HG03571 (cell line): ENCODE measurements around the gene POLR3A.
"Not testable (repeated sequence)": the region's sequence is repeated elsewhere in the genome, so short reads cannot be mapped to it uniquely, and the experiment has no call there.

Experiments
- ATAC-seq: cut with Tn5 transposase; IDR thresholded peaks from one replicate; pipeline ENCODE4 v1.9.1; 2021; ENCODE audit not compliant: unreplicated experiment

The POLR3A gene

DNA sequence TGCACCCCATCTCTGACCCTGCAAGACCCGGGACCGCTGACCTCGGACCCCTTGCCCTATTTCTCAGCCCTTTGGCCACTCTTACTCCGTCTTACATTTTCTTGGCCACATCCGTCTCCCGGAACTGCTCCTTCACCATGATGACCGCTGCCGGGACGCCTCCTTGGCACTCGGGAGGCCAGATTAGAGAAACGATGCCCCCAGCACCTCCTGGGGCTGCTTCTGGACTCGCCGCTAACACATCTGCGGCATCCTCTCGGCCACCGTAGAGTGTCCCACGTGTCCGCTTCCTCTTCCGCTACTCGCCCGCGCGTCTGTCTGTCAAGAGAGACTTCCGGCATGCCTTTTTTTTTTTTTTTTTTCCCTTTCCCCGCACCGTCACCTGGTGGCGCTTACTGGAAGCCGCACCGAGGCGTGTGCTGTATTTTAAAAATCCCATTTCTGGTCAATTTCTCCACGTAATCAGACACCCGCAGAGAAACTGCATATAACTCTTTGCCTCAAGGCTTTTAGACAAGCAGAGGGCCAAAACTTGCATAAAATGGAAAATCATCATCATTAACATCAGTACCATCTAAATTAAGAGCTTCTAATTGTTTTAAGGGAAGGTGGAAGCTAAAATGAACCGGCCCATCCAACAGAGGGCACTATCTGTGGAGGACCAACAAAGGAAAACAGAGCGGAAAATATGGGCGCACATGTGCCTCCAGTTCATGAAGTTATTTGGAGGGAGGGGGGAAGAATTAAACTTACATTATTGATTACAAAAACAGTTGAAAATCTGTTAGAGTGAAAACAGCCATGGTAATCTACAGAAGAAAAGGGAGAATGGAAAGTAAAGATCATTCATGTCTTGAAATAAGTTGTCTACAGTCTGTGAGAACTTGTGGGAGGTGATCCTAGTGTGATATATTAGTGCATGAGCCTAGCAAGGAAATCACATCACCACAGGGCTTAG lies at the start of gene POLR3A:
POLR3A (minus strand) TSS at position 247 of the 958 bp plus-strand sequence; CDS start at position 139, 108 bp downstream.
- ATAC-seq, result peak; percentile 42

DNA sequence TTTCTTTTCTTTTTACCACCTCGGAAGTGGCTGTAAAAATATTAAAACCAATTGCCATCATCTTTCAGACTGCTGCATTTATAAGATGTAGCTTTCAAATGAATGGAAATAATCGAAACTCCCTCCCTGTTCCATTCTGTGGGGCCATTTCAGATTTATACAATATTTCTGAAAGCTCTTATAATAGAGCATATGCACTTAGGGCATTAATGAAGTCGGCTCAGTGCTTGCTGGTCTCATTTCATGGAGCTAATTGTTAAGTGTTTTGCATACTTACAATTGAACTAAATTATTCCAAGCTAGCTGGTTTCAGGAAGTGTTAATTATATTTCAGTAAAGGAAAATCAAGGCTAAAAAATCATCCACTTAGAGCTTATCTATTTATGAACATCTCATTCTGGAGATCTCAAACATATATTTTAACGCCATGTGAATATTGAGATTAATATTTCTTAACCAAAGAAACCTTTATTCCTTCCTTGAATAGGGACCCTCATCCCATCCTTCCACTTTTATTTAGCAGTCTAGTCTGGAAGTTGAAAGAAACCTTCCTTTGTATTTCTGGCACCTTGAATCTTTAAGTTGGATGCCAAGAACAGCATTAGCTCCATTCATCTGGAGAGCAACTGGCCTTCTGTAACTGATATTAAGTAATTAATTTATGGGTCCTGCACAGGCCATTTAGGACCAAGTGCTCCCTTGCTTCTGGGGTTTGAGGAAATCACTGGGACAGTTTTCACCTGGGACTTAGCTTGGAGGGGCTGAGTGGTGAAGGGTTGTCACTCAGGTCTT lies 49.4 kb upstream of the POLR3A start:
- ATAC-seq, result no peak

DNA sequence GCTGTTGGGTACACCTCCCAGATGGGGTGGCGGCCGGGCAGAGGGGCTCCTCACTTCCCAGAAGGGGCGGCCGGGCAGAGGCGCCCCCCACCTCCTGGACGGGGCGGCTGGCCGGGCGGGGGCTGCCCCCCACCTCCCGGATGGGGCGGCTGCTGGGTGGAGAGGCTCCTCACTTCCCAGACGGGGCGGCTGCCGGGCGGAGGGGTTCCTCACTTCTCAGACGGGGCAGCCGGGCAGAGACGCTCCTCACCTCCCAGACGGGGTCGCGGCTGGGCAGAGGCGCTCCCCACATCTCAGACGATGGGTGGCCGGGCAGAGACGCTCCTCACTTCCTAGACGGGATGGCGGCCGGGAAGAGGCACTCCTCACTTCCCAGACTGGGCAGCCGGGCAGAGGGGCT lies 46.5 kb upstream of the POLR3A start:
- ATAC-seq, result not testable (repeated sequence)

DNA sequence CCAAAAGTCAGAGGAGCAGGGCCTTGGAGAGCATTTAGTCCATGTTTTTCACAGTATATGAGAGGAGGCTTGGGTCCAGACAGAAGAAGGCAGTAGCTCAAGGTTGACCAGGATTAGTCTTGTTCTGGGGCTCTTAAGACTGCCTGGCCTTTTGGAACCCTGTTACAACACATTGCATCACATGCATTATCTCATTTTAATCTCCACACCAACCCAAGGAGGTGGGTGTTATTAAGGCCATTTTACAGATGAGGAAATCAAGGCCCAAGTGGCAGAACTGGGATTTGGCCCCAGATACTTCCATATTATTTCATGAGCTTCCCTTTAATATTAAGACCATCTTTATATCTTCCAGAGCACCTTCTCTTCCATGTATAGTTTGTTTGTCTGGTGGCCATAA lies 43.2 kb upstream of the POLR3A start:
- no peak for ATAC-seq

DNA sequence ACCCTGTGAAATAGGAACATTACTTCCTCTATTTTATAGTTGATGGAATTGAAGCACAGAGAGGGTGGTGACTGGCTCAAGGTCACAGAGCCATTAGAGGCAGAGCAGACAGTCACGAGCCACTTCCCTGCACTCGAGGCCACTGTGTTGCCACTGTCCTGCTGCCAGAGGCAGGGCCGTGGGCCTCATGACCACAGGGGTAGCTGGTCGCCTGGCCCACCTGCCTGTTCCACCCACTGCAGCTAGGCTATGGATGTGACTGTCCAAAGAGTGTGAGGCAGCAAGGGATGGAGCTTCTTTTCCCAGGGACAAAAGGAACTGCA lies 42.5 kb upstream of the POLR3A start:
- no peak for ATAC-seq

DNA sequence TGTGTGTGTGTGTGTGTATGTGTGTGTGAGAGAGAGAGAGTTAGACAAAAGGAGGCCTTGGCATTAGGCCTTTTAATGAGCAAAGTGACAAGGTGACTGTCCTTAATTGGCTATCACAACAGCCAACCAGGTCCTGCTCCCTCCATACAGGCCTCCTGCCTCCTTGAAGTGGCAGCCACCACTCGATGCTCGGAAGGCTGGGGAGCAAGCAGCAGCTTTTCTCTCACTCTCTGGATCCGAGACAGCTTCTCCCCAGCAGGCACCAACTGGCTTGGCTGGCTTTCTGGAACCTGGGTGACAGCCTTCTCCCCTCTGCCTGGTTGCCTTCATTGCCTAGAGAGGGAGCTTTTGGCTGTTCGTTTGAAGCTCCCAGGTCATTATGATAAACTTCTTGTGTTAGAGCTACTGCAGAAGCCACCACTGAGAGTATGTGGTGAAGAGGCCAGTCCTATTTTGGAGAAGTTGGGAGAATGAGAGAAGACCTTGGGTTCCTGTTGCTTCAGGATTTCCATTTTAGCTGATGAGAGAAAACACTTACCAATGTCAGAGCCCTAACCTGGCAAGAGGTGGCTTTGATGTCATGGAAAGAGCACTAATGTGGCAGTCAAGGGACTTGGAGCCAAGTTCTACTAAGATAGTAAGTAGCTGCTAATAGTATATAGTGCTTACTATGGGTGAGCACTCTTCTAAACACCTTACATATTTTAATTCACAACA lies 42.0 kb upstream of the POLR3A start:
- ATAC-seq, result no peak

DNA sequence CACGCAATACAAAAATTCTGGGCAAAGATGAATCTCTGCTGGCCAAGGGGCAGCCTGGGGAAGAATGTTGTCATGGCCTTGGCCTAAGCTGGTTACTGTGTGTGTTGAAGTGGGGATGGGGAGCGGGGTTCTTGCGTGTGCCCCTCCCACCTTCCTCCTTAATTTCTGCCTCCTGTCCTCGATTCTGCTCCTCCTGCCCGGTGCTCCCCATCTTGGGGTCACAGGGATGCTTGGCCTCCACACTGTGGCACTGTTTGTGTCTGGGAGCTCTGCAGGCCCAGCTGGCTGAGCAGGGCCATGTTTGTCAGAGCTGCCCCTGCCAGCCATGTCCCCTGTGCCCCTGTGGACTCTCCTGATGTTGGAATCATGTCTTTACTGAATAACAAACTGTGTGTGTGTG lies 41.4 kb upstream of the POLR3A start:
- no peak for ATAC-seq

DNA sequence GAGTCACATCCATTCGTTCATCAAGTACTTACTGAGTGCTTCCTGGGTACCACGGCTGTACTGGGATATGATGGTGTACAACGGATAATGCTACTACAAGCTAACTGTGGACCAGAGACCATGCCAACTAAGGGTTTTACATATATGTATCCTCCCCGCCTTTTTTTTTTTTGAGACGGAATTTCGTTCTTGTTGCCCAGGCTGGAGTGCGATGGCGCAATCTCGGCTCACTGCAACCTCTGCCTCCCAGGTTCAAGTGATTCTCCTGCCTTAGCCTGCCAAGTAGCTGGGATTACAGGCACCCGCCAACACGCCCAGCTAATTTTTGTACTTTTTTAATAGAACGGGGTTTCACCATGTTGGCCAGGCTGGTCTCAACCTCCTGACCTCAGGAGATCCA lies 40.7 kb upstream of the POLR3A start:
- not testable (repeated sequence) for ATAC-seq

DNA sequence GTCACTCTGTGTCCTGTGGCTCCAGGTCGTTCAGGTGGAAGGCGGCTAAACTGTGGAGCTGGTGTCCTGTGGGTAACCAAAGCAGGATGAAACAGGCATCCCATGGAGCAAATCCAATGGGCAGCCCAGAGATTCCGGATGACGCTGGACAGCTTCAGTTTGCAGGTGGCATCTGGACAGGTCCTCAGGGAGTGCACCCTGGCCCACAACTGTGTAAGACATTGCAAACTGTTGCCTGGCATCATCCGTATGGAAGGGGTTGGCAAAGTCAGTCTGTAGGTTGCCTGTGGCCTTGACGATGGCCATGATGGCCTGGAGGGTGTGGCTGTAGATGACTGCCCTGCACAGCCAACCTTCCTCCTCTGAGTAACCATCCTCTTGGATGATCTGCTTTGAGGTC lies 39.8 kb upstream of the POLR3A start:
- ATAC-seq, result no peak

DNA sequence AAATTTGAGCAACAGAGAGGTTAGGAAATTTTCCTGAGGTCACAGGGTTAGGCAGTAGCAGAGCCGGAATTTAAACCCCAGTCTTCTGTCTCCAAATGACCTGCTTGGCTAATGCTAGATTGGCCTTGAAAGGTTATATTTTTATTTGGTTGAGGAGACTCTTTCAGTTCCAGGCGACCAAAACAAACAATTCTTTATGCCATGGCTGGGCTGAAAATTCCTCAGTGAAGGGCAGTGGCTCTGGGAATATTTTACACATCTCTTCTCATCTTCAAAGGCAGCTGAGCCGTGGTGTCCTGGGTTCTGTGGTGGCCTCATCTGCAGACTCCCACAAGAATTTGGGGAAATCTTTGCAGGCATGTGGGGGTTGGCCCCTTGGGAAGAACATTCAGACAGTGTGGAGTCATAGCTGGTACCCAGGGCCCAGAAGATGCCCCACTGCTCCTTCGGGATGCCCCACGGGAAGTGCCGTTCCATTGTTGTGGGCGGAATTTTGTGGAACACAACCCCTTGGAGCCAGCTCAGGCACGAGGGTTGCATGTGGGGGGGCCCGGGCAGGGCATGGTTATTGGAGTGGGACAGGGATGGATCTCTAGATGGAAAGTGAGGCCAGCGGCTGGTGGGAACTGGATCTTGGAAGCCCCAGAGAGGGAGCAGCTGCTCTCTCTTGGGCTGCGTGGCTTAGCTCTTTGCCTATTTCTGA lies 37.6 kb upstream of the POLR3A start:
- no peak for ATAC-seq

DNA sequence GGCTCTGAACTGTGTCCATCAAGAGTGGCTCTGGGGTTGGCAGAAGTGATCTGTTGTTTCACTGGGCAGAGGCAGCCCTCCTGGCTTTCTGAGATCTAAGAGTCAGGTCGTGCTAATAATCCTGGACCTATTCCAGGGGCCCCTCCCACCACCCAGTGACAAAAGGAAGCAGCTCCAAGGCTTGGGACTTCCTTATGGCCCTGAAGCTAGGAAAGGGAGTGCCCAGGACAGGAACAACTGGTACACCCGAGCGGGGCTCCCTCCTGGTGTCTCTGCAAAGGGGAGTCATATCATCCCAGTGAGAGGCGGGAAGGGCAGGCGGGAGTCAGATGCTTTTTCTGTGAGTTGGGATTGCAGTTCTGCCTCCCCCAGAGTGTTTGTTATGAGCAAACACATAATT lies 36.7 kb upstream of the POLR3A start:
- no peak for ATAC-seq

DNA sequence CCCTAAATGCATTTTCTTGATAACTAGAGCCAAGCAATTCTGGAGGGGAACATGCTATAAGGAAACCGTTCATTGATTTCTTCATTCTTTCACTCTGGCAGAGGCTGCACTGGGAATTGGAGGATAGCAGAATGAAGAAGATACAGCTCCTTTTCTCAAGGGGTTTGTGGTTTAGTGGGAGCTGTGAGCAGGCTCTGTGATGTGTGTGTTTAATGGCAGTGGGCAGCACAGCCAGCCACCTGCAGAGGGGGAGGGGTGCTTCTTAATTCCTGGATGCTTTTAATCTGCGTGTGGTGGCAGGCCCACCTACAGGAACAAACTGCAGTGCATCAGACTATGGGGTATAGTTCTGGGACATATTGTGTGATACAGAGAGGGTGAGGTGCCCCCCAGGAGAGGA lies 36.3 kb upstream of the POLR3A start:
- ATAC-seq, result no peak

DNA sequence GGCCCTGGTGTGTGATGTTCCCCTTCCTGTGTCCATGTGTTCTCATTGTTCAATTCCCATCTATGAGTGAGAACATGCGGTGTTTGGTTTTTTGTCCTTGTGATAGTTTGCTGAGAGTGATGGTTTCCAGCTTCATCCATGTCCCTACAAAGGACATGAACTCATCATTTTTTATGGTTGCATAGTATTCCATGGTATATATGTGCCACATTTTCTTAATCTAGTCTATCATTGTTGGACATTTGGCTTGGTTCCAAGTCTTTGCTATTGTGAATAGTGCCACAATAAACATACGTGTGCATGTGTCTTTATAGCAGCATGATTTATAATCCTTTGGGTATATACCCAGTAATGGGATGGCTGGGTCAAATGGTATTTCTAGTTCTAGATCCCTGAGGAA lies 35.6 kb upstream of the POLR3A start:
- ATAC-seq, result not testable (repeated sequence)

DNA sequence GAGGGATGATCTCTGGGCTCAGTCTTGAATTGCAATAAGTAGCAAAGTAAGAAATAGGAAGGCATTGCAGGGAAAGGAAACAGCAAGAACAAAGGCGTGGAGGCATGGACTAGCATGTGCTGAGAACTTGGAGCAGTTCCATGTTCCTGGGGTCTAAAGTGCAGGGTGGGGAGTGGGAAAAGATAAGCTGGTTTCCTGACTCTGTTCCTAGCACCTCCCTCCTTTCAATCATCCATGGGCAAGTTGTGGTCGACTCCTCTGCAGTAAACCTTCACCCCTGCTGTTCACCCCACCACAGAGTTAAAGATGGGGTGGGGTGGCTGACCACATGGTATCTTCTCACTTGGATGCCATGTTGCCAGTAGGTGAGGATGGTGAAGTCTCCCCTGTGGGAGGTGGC lies 33.9 kb upstream of the POLR3A start:
- no peak for ATAC-seq

DNA sequence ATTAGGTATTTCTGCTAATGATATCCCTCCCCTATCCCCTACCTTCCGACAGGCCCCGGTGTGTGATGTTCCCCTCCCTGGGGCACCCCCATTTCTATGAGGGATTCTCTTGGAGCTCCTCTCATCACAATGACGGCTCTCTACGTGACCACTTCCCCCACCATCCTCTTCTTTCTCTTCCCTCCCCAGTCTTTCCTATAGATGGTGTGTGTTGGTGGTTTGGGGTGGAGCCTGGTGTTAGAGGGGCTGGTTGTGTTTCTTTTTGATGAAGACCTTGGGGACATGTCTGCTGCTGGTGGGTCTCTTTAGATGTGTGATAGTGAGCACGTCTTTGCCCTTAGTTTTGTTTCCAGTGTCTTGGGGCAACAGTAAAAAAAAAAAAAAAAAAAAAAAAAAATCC lies 33.0 kb upstream of the POLR3A start:
- ATAC-seq, result no peak

DNA sequence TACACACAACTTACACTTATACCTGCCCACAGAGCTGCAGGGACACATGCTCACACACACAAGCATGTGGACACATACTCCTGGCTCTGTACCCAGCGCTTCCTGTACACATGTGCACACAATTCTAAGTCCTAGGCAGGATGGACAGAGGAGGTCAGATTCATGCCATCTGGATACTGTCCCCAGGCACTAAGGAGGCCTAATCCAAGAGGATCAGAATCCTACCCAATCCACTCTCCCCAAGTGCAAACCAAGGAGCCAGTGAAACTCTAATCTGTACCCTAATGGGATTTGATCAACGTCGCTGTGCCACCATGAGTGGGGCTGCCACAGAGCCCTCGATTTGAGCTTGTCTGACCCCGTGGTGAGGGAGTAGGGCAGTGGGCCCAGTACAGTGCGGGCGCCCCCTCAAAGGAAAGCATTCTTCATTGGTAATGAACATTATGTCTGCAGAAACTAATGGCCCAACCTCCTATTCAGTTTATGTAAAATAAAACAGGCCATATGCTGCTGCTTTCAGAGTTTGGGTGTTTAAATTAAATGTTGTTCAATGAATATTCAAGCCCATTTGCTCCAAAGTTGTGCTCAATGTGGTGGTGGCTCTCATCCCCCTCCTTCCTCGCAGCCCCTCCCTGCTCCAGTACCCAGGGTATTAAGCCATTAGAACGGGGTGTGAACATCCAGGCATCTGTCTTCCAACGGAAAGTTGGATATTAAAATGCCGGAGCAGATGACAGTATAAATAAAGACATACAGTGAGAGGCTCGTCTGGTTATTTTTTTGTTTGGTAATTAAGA lies 30.8 kb upstream of the POLR3A start:
- ATAC-seq, result no peak

DNA sequence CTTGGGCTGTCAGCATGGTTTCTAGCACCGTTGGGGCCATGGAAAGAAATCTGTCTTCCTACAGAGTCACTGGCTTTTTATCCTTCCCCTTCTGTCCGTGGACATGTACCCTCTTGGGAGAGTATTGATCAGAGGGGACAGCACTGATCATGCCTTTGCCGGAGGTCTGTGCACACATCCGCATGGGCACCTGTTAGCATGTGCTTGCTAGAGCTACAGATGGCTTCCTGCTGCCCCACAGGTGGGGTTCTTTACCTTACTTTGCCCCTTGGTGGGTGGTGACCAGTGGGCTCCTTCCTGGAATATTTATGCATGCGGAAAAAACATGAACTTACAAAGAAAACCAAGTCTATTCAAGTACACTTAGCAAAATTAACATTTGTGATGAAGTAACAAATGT lies 29.2 kb upstream of the POLR3A start:
- ATAC-seq, result no peak

DNA sequence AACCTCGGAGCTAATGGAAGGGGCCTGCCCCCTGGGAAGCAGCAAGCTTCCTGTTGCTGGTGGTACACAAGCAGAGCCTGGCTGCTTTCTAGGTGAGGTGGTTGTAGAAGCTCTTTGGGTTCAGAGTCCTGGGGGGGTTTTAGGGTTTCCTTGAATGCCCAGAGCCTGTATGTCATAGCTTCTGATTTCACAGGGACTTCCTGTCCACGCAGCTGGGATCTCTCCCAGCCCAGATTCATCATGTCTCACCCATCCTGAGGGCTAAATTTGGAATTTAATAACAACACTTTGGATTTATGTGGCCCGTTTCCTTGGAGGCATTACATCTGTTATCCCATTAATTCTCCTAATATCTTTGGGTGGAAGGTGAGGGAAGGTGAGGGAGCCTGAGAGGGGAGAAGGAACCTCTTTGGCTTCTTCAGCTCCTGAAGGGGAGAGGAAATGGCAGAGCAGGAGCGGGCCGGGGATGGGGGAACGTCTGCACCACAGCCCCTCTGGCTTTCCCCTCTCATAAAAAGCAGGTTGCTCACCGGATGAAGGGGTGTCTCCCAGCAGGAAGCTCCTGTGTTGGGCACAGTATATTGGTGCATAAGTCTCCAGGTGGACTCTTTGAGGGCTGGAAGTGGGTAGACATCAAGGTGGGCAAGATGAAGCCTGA lies 24.0 kb upstream of the POLR3A start:
- no peak for ATAC-seq

DNA sequence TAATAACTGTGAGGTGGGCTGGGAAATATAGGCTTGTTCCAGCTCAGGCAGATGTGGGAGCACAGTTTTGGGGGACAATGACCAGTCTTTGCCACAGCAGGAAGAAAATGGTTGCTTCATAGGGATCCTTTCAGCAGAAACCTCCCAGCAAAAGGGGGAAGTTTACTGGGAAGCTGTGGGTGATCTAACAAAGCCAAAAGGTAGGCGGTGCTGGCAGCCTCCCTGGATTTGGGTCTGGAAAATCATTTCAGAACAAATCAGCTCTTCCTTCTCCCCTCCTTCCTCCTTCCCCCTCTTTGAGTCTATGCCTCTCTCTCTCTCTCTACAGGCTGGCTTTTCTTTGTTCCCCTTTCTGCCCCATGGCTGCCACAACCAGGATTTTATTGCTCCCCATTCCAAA lies 20.5 kb upstream of the POLR3A start:
- ATAC-seq, result no peak
